ENCODE data around the gene RPS6KA5. TPM values are rescaled to one million over a fixed set of nuclear protein-coding genes. Genes with fewer than 3 reads are reported as not detected.

RPS6KA5 gene
- total RNA-seq, 4 donors from 2014 or later = 8.2 to 13.6 (median 10.2) TPM

- intact Hi-C loops (cut with DNase I; ENCODE audit: low total_unique reads) = no loop called here
- WGBS, 2 donors = 47 to 98% methylated on average over 1 of the region's 1 CpG
- no peak for TF ChIP-seq POLR2A (IDR thresholded peaks at IDR 0.05)
- no peak for TF ChIP-seq CTCF (IDR thresholded peaks at IDR 0.05)
- no peak for DNase-seq (ENCODE audit: low spot score in 2 of 2)
- H3K4me3 ChIP-seq (ENCODE audit: low read depth, poor library complexity, severe bottlenecking) = no peak overlapping the region
Observed at GRCh38 chr14:90891326-90891725, 169.1 kb downstream of the RPS6KA5 start.

GRCh38 chr14:90890322-90891020 lies 170.0 kb downstream of the RPS6KA5 start:
- intact Hi-C loops (cut with DNase I; ENCODE audit: low total_unique reads) = no loop called here
- no peak overlapping the region for H3K4me3 ChIP-seq (ENCODE audit: low read depth, poor library complexity, severe bottlenecking)
- WGBS, 2 donors = 91 to 92% methylated on average over 10 of the region's 10 CpGs
- TF ChIP-seq CTCF (IDR thresholded peaks at IDR 0.05) = no peak
- TF ChIP-seq POLR2A (IDR thresholded peaks at IDR 0.05) = no peak
- no peak for DNase-seq (ENCODE audit: low spot score in 2 of 2)

- TF ChIP-seq CTCF (IDR thresholded peaks at IDR 0.05) (no peak), POLR2A (IDR thresholded peaks at IDR 0.05) (no peak)
- DNase-seq (ENCODE audit: low spot score in 2 of 2) = no peak
- 95 to 97% methylated on average over 7 of the region's 7 CpGs for WGBS, 2 donors
Observed at GRCh38 chr14:90886297-90886815, 174.1 kb downstream of the RPS6KA5 start.

GRCh38 chr14:90883782-90884181 lies 176.7 kb downstream of the RPS6KA5 start:
- intact Hi-C loops (cut with DNase I; ENCODE audit: low total_unique reads) = no loop called here
- WGBS, 2 donors = 78 to 81% methylated on average over 2 of the region's 2 CpGs

More at GRCh38 chr14:90886297-90886815, 174.1 kb downstream of the RPS6KA5 start:
- no peak overlapping the region for H3K4me3 ChIP-seq (ENCODE audit: low read depth, poor library complexity, severe bottlenecking)
- intact Hi-C loops (cut with DNase I; ENCODE audit: low total_unique reads) = no loop called here

GRCh38 chr14:90883197-90883596 lies 177.2 kb downstream of the RPS6KA5 start:
- TF ChIP-seq POLR2A (IDR thresholded peaks at IDR 0.05) (no peak), CTCF (IDR thresholded peaks at IDR 0.05) (no peak)
- no peak overlapping the region for H3K4me3 ChIP-seq (ENCODE audit: low read depth, poor library complexity, severe bottlenecking)
- 95 to 100% methylated on average over 2 of the region's 2 CpGs for WGBS, 2 donors
- no peak for DNase-seq (ENCODE audit: low spot score in 2 of 2)
- intact Hi-C loops (cut with DNase I; ENCODE audit: low total_unique reads) = no loop called here

More at GRCh38 chr14:90883782-90884181, 176.7 kb downstream of the RPS6KA5 start:
- TF ChIP-seq POLR2A (IDR thresholded peaks at IDR 0.05) (no peak), CTCF (IDR thresholded peaks at IDR 0.05) (no peak)
- no peak overlapping the region for H3K4me3 ChIP-seq (ENCODE audit: low read depth, poor library complexity, severe bottlenecking)
- DNase-seq (ENCODE audit: low spot score in 2 of 2) = no peak
